ENCODE data around the gene PLEKHA4.

- TF ChIP-seq CTCF (IDR thresholded peaks at IDR 0.05) (peak in 2 of 5 experiments; percentile 54 to 64), POLR2AphosphoS5 (IDR thresholded peaks at IDR 0.05) (peak; percentile 100), POLR2A (IDR thresholded peaks at IDR 0.05) (peak; percentile 100), EP300 (IDR thresholded peaks at IDR 0.05; ENCODE audit: low read depth) (peak; percentile 68)
Measured at GRCh38 chr19:48872182-48872883, 3.9 kb upstream of the PLEKHA4 start, which contains the start of gene PPP1R15A.

All from transverse colon (tissue), 4 donors.